Fibroblast of villous mesenchyme (primary cell): ENCODE measurements around the gene RNF168. TPM values are rescaled to one million over a fixed set of nuclear protein-coding genes. Genes with fewer than 3 reads are reported as not detected.

Source experiments
- DNase-seq: peaks from one replicate; pipeline ENCODE4 v3.0.0-alpha.2; 2010; ENCODE audit warnings: low read depth
- H3K4me3 ChIP-seq: 2 replicates; pipeline ENCODE4 v1.5.1; 2011; ENCODE audit warnings: low read depth, mild to moderate bottlenecking, low read length
- CTCF ChIP-seq: IDR thresholded peaks from 2 replicates; pipeline ENCODE4 v1.5.1; 2012; ENCODE audit warnings: low read depth, mild to moderate bottlenecking, low read length; ENCODE audit not compliant: insufficient read depth
- total RNA-seq: library from RNA; depleted of rRNA; stranded (reverse); fragments of >200 nt; gene quantifications from 2 replicates; pipeline ENCODE4 v1.2.3, GENCODE V29; 2012

The RNF168 gene
- total RNA-seq, 1 donor = 22.5 TPM

- TF ChIP-seq CTCF = no peak
- peak; percentile 86 for DNase-seq
Measured at GRCh38 chr3:196502775-196503195, 783 bp downstream of the RNF168 start.

GRCh38 chr3:196501316-196502044, 2.1 kb downstream of the RNF168 start:
- DNase-seq = peak; percentile 30
- TF ChIP-seq CTCF = no peak
- peak overlapping the region; percentile 98 for H3K4me3 ChIP-seq

More at GRCh38 chr3:196502775-196503195, 783 bp downstream of the RNF168 start:
- H3K4me3 ChIP-seq = peak overlapping the region; percentile 98

GRCh38 chr3:196499807-196500524, 3.6 kb downstream of the RNF168 start:
- DNase-seq = no peak
- TF ChIP-seq CTCF = no peak
- H3K4me3 ChIP-seq = peak overlapping the region; percentile 70

GRCh38 chr3:196499061-196499460, 4.5 kb downstream of the RNF168 start:
- H3K4me3 ChIP-seq = no peak overlapping the region
- DNase-seq = peak; percentile 46

GRCh38 chr3:196498297-196498696, 5.3 kb downstream of the RNF168 start:
- no peak overlapping the region for H3K4me3 ChIP-seq
- TF ChIP-seq CTCF = no peak
- no peak for DNase-seq

More at GRCh38 chr3:196499061-196499460, 4.5 kb downstream of the RNF168 start:
- TF ChIP-seq CTCF = no peak

- H3K4me3 ChIP-seq = no peak overlapping the region
- TF ChIP-seq CTCF = no peak
- no peak for DNase-seq
Measured at GRCh38 chr3:196496183-196496582, 7.4 kb downstream of the RNF168 start.

- TF ChIP-seq CTCF = no peak
- no peak for DNase-seq
- no peak overlapping the region for H3K4me3 ChIP-seq
Measured at GRCh38 chr3:196493292-196493691, 10.3 kb downstream of the RNF168 start.
